IMR-90 (cell line): Measurements from ENCODE around the gene C10orf90. TPM values are rescaled to one million over a fixed set of nuclear protein-coding genes. Genes with fewer than 3 reads are reported as not detected.

Experiments used
- ATAC-seq: fragments of 200-7000 bp; cut with Tn5 transposase; 2 replicates; pipeline ENCODE4 v1.9.1; 2020; ENCODE audit warnings: low read depth, mild to moderate bottlenecking, moderate library complexity
- BruUV-seq: library from RNA; stranded (reverse); fragments of 400-500 nt; replicated peaks from 2 replicates; lab custom pipeline; 2021; lab: Mats Ljungman, UMichigan
- CTCF ChIA-PET: fragments of 300-600 bp; formaldehyde crosslinking; extraction: SDS; loops from one replicate; lab custom pipeline; 2021; ENCODE audit warnings: antibody characterized with exemption; lab: Yijun Ruan, JAX
- POLR2A ChIA-PET: fragments of 300-600 bp; sonication (Branson Sonifier 250); formaldehyde crosslinking; loops from one replicate; lab custom pipeline; 2022; ENCODE audit warnings: antibody characterized with exemption; ENCODE audit not compliant: unreplicated experiment; lab: Charles Lee
- DNase-seq: peaks from one replicate; pipeline ENCODE4 v3.0.0; 2013
- H2AFZ ChIP-seq: replicated peaks from 2 replicates; pipeline ENCODE3; 2013; ENCODE audit warnings: low read length, mild to moderate bottlenecking; ENCODE audit not compliant: poor library complexity
- H2AK5ac ChIP-seq: 2 replicates; pipeline ENCODE4 v1.6.1; 2013; ENCODE audit warnings: low read depth, low read length, inconsistent platforms
- H2AK9ac ChIP-seq: replicated peaks from 2 replicates; pipeline ENCODE3; 2013; ENCODE audit warnings: mild to moderate bottlenecking, low read depth, low read length, moderate library complexity; ENCODE audit not compliant: poor library complexity
- H2BK120ac ChIP-seq: 2 replicates; pipeline ENCODE4 v1.6.1; 2013; ENCODE audit warnings: low read depth, low read length, inconsistent platforms
- H2BK15ac ChIP-seq: 3 replicates; pipeline ENCODE4 v1.6.1; 2013; ENCODE audit warnings: low read depth, low read length, inconsistent platforms
- H2BK20ac ChIP-seq: 2 replicates; pipeline ENCODE4 v1.6.1; 2013; ENCODE audit warnings: low read depth, mild to moderate bottlenecking, inconsistent platforms, low read length, moderate library complexity
- H2BK5ac ChIP-seq: 2 replicates; pipeline ENCODE4 v1.6.1; 2013; ENCODE audit warnings: mild to moderate bottlenecking, low read depth, low read length, inconsistent platforms; ENCODE audit not compliant: poor library complexity, severe bottlenecking
- H3K14ac ChIP-seq: replicated peaks from 2 replicates; pipeline ENCODE4 v1.6.1; 2013; ENCODE audit warnings: low read depth, low read length, inconsistent platforms
- H3K18ac ChIP-seq: 2 replicates; pipeline ENCODE4 v1.6.1; 2013; ENCODE audit warnings: low read depth, low read length, control low read depth
- H3K23ac ChIP-seq: 2 replicates; pipeline ENCODE4 v1.6.1; 2013; ENCODE audit warnings: low read depth, low read length, inconsistent platforms
- H3K27ac ChIP-seq: 2 replicates; pipeline ENCODE4 v1.5.1; 2013; ENCODE audit warnings: mild to moderate bottlenecking, control low read depth, low read length; ENCODE audit not compliant: insufficient read depth
- H3K27me3 ChIP-seq: 2 replicates; pipeline ENCODE4 v1.6.1; 2013; ENCODE audit warnings: low read length; ENCODE audit not compliant: control insufficient read depth, insufficient read depth
- H3K36me3 ChIP-seq: 2 replicates; pipeline ENCODE4 v1.6.1; 2013; ENCODE audit warnings: low read length, mixed read lengths; ENCODE audit not compliant: control insufficient read depth, insufficient read depth
- H3K4ac ChIP-seq: 2 replicates; pipeline ENCODE4 v1.6.1; 2013; ENCODE audit warnings: low read depth, low read length, inconsistent platforms
- H3K4me1 ChIP-seq: 2 replicates; pipeline ENCODE4 v1.6.1; 2013; ENCODE audit warnings: low read length, mixed read lengths; ENCODE audit not compliant: control insufficient read depth, insufficient read depth
- H3K4me2 ChIP-seq: 2 replicates; pipeline ENCODE4 v1.6.1; 2013; ENCODE audit warnings: low read depth, mild to moderate bottlenecking, control low read depth, low read length, moderate library complexity
- H3K4me3 ChIP-seq: 2 replicates; pipeline ENCODE4 v1.5.1; 2013; ENCODE audit warnings: low read depth, mild to moderate bottlenecking, control low read depth, low read length, moderate library complexity; ENCODE audit not compliant: insufficient read depth
- H3K56ac ChIP-seq: 2 replicates; pipeline ENCODE4 v1.6.1; 2013; ENCODE audit warnings: low read length, inconsistent platforms; ENCODE audit not compliant: insufficient read depth; ENCODE audit errors: extremely low read depth
- H3K79me1 ChIP-seq, 2 experiments: 2 replicates each; pipeline ENCODE4 v1.6.1; 2013; ENCODE audit warnings: low read length in 2 of 2, inconsistent platforms in 1 of 2, low read depth in 1 of 2
- H3K9ac ChIP-seq: 2 replicates; pipeline ENCODE4 v1.6.1; 2013; ENCODE audit warnings: low read depth, low read length, control low read depth
- H3K9me1 ChIP-seq: 2 replicates; pipeline ENCODE4 v1.6.1; 2013; ENCODE audit warnings: low read length, inconsistent platforms; ENCODE audit not compliant: insufficient read depth
- H3K9me3 ChIP-seq: 2 replicates; pipeline ENCODE4 v1.6.1; 2013; ENCODE audit warnings: low read length; ENCODE audit not compliant: control insufficient read depth, insufficient read depth
- H4K20me1 ChIP-seq: 2 replicates; pipeline ENCODE4 v1.6.1; 2013; ENCODE audit warnings: low read length, inconsistent platforms; ENCODE audit not compliant: insufficient read depth
- H4K5ac ChIP-seq: 2 replicates; pipeline ENCODE4 v1.6.1; 2013; ENCODE audit warnings: mild to moderate bottlenecking, low read depth, low read length, control low read depth
- H4K8ac ChIP-seq, 2 experiments: 2 replicates each; pipeline ENCODE4 v1.6.1; 2013; ENCODE audit warnings: low read depth in 2 of 2, low read length in 2 of 2, control low read depth in 1 of 2, inconsistent platforms in 1 of 2
- H4K91ac ChIP-seq: 2 replicates; pipeline ENCODE4 v1.6.1; 2013; ENCODE audit warnings: low read depth, low read length, inconsistent platforms; ENCODE audit not compliant: insufficient read depth
- BHLHE40 ChIP-seq: fragments of 150-350 bp; IDR thresholded peaks from 2 replicates; pipeline ENCODE4 v1.6.1; 2016; ENCODE audit warnings: mild to moderate bottlenecking, low read depth, low read length
- CEBPB ChIP-seq: IDR thresholded peaks from 2 replicates; pipeline ENCODE4 v1.6.1; 2012; ENCODE audit warnings: low read depth, low read length, improper control_type of control experiment
- CHD1 ChIP-seq: IDR thresholded peaks from 2 replicates; pipeline ENCODE4 v1.6.1; 2012; ENCODE audit warnings: low read depth, low read length, improper control_type of control experiment
- FOS ChIP-seq: fragments of 150-350 bp; IDR thresholded peaks from 2 replicates; pipeline ENCODE4 v1.6.1; 2016; ENCODE audit warnings: low read depth, low read length
- MAFK ChIP-seq: IDR thresholded peaks from 2 replicates; pipeline ENCODE4 v1.6.1; 2012; ENCODE audit warnings: low read depth, low read length, improper control_type of control experiment
- MAZ ChIP-seq: IDR thresholded peaks from 2 replicates; pipeline ENCODE4 v1.6.1; 2012; ENCODE audit warnings: low read depth, mild to moderate bottlenecking, low read length, improper control_type of control experiment, moderate library complexity, borderline replicate concordance
- NFE2L2 ChIP-seq: fragments of 150-350 bp; IDR thresholded peaks from 2 replicates; pipeline ENCODE4 v1.6.1; 2016; ENCODE audit warnings: low read depth, mild to moderate bottlenecking, low read length
- POLR2A ChIP-seq: IDR thresholded peaks from 2 replicates; pipeline ENCODE4 v1.6.1; 2012; ENCODE audit warnings: mild to moderate bottlenecking, low read depth, low read length
- RAD21 ChIP-seq: IDR thresholded peaks from 2 replicates; pipeline ENCODE4 v1.6.1; 2012; ENCODE audit warnings: low read length, improper control_type of control experiment
- RCOR1 ChIP-seq: IDR thresholded peaks from 2 replicates; pipeline ENCODE4 v1.6.1; 2012; ENCODE audit warnings: mild to moderate bottlenecking, low read length, improper control_type of control experiment; ENCODE audit not compliant: insufficient replicate concordance
- WGBS, 2 experiments: methylation state at CpG; one replicate each; pipeline versions ENCODE4 v1.1.5 to v1.1.7; 2013; ENCODE audit warnings: missing lambda C conversion rate in 2 of 2; ENCODE audit not compliant: insufficient read length in 1 of 2; ENCODE audit errors: extremely low coverage in 2 of 2; 5-methylcytosine and 5-hydroxymethylcytosine counted together
- dilution Hi-C: fragments of 300-500 bp; cut with HindIII; formaldehyde crosslinking; loops from one replicate; pipeline ENCODE4 v1.14.3; 2018; ENCODE audit warnings: low sequenced_read_pairs; ENCODE audit not compliant: unreplicated experiment
- in situ Hi-C: fragments of 300-500 bp; cut with MboI; formaldehyde crosslinking; loops from 3 replicates; pipeline ENCODE4 v1.14.3; 2019; ENCODE audit warnings: low sequenced_read_pairs, inconsistent platforms, mixed read lengths
- intact Hi-C: fragments of 100-400 bp; cut with micrococcal nuclease; formaldehyde crosslinking; loops from 2 replicates; pipeline ENCODE4 v1.10.0; 2022
- polyA plus RNA-seq, 3 experiments: library from polyadenylated mRNA; depleted of rRNA; stranded (reverse); fragments of >200 nt; gene quantifications; 2 replicates each; pipeline ENCODE4 v1.2.3, GENCODE V29; 2012; ENCODE audit warnings: low replicate concordance in 1 of 3
- total RNA-seq: library from RNA; depleted of rRNA; stranded (reverse); fragments of >200 nt; gene quantifications from 2 replicates; pipeline ENCODE4 v1.2.3, GENCODE V29; 2012
- TF ChIP-seq, protein P1 (sequence below): fragments of 150-350 bp; IDR thresholded peaks from 2 replicates; pipeline ENCODE4 v1.6.1; 2016; ENCODE audit warnings: low read depth, mild to moderate bottlenecking, low read length, moderate library complexity, borderline replicate concordance
- TF ChIP-seq, protein P2 (sequence below): conservative IDR thresholded peaks from 2 replicates; pipeline ENCODE4 v1.5.1; 2012; ENCODE audit warnings: mild to moderate bottlenecking, low read depth, low read length, improper control_type of control experiment
- TF ChIP-seq, protein P3 (sequence below): fragments of 150-350 bp; IDR thresholded peaks from 2 replicates; pipeline ENCODE4 v1.6.1; 2017; ENCODE audit warnings: mild to moderate bottlenecking, antibody characterized with exemption, low read length, low read depth

C10orf90 gene
- total and polyA plus RNA-seq, 2 of the 4 experiments (the other 2 are of a cell fraction) = 0.05 to 0.18 TPM

DNA sequence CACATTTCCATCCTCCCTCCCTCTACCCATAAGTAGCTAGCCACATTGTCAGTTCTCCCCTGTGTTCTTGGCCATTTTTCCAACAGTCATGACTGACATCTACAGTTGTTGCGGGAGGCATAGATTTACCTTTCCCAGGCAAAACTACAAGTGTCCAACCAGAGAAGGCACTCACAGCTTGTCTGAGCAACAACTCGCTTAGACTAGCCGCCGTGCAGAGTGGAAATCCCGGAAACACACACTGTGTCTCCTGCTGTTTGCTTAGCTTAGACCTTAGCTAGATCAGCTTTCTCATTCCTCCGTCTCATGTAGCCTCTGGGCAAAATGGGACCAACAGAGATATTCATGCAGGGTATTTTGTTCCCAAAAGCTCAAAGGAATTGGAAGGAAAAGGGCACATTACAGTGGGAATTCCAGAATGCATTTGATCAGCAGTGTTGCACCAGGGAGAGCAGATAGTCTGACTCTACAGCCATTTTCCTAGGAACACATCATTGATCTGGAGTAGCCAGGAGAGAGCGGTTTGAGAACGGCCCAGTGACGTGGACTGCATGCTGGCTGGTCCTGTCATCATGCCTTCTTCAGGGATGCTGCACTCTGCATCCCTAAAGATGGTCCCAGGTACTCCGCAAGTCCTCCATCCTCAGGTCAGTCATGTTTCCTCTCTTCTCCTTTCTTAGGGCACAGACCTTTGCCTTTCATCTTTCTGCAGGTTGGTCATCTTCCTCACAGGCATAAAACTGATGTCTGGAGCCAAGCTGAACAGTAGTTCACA is 89.4 kb downstream of the C10orf90 start:
- TF ChIP-seq, protein P1, sequence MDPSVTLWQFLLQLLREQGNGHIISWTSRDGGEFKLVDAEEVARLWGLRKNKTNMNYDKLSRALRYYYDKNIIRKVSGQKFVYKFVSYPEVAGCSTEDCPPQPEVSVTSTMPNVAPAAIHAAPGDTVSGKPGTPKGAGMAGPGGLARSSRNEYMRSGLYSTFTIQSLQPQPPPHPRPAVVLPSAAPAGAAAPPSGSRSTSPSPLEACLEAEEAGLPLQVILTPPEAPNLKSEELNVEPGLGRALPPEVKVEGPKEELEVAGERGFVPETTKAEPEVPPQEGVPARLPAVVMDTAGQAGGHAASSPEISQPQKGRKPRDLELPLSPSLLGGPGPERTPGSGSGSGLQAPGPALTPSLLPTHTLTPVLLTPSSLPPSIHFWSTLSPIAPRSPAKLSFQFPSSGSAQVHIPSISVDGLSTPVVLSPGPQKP = no peak
- TF ChIP-seq POLR2A (no peak), BHLHE40 (no peak), RAD21 (no peak), MAZ (no peak), CEBPB (no peak), CHD1 (no peak), FOS (no peak), NFE2L2 (no peak), MAFK (no peak), RCOR1 (no peak)
- TF ChIP-seq, protein P2, sequence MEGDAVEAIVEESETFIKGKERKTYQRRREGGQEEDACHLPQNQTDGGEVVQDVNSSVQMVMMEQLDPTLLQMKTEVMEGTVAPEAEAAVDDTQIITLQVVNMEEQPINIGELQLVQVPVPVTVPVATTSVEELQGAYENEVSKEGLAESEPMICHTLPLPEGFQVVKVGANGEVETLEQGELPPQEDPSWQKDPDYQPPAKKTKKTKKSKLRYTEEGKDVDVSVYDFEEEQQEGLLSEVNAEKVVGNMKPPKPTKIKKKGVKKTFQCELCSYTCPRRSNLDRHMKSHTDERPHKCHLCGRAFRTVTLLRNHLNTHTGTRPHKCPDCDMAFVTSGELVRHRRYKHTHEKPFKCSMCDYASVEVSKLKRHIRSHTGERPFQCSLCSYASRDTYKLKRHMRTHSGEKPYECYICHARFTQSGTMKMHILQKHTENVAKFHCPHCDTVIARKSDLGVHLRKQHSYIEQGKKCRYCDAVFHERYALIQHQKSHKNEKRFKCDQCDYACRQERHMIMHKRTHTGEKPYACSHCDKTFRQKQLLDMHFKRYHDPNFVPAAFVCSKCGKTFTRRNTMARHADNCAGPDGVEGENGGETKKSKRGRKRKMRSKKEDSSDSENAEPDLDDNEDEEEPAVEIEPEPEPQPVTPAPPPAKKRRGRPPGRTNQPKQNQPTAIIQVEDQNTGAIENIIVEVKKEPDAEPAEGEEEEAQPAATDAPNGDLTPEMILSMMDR = no peak
- TF ChIP-seq, protein P3, sequence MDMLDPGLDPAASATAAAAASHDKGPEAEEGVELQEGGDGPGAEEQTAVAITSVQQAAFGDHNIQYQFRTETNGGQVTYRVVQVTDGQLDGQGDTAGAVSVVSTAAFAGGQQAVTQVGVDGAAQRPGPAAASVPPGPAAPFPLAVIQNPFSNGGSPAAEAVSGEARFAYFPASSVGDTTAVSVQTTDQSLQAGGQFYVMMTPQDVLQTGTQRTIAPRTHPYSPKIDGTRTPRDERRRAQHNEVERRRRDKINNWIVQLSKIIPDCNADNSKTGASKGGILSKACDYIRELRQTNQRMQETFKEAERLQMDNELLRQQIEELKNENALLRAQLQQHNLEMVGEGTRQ = no peak
- H3K9me1 ChIP-seq = no peaks in the 10 kb centered on the region
- in situ Hi-C loops (no loop called here), dilution Hi-C loops (no loop called here), intact Hi-C loops (no loop called here)
- no peaks in the 10 kb centered on the region for H3K36me3 ChIP-seq
- no peak for DNase-seq
- H2BK120ac ChIP-seq = no peak overlapping the region
- no peak overlapping the region for H2AK9ac ChIP-seq
- no peak overlapping the region for H3K27ac ChIP-seq
- H3K4me3 ChIP-seq = no peak overlapping the region
- no peak overlapping the region for H4K8ac ChIP-seq
- H3K4me1 ChIP-seq = no peaks in the 10 kb centered on the region
- H2BK20ac ChIP-seq = no peak overlapping the region
- H4K5ac ChIP-seq = no peak overlapping the region
- 47% methylated on average over 3 of the region's 10 CpGs; no CpG with 5 or more reads in 1 of the 2 experiments for WGBS, 2 experiments
- H3K27me3 ChIP-seq = peaks cover 1% of the 10 kb centered on the region
- no peak overlapping the region for H4K91ac ChIP-seq
- H3K4me2 ChIP-seq = no peak overlapping the region
- H3K14ac ChIP-seq = no peak overlapping the region
- no TSS peak for BruUV-seq
- H3K56ac ChIP-seq = no peak overlapping the region
- ChIA-PET CTCF (no interaction called here), POLR2A (no interaction called here)
- H4K20me1 ChIP-seq = no peaks in the 10 kb centered on the region
- H2BK5ac ChIP-seq = no peak overlapping the region
- H3K9me3 ChIP-seq = no peaks in the 10 kb centered on the region
- no peaks in the 10 kb centered on the region for H3K79me1 ChIP-seq
- no peak overlapping the region for H3K4ac ChIP-seq
- no peak overlapping the region for H3K18ac ChIP-seq
- no peak overlapping the region for H2AFZ ChIP-seq
- no peak overlapping the region for H3K9ac ChIP-seq
- no peak overlapping the region for H2AK5ac ChIP-seq
- no peak for ATAC-seq
- no peak overlapping the region for H3K23ac ChIP-seq
- H2BK15ac ChIP-seq = no peak overlapping the region
